GM10248 (cell line): ENCODE measurements around the gene ZNF273.

Experiments used
- CTCF ChIA-PET: fragments of 300-600 bp; sonication (Branson Sonifier 250); formaldehyde crosslinking; extraction: SDS; loops from one replicate; lab custom pipeline; 2021; ENCODE audit warnings: antibody characterized with exemption; lab: Yijun Ruan, JAX
- POLR2A ChIA-PET: fragments of 350-650 bp; sonication (Branson Sonifier 250); formaldehyde crosslinking; extraction: SDS; loops from one replicate; lab custom pipeline; 2020; ENCODE audit warnings: antibody characterized with exemption; lab: Yijun Ruan, JAX
- DNase-seq: peaks from one replicate; pipeline ENCODE4 v3.0.0; 2012; ENCODE audit errors: extremely low spot score
- TF ChIP-seq, protein P1 (sequence below): IDR thresholded peaks from 2 replicates; pipeline ENCODE4 v1.5.1; 2012; ENCODE audit warnings: mild to moderate bottlenecking, low read depth; ENCODE audit errors: extremely low read depth, missing control alignments, control extremely low read depth

Gene ZNF273

DNA sequence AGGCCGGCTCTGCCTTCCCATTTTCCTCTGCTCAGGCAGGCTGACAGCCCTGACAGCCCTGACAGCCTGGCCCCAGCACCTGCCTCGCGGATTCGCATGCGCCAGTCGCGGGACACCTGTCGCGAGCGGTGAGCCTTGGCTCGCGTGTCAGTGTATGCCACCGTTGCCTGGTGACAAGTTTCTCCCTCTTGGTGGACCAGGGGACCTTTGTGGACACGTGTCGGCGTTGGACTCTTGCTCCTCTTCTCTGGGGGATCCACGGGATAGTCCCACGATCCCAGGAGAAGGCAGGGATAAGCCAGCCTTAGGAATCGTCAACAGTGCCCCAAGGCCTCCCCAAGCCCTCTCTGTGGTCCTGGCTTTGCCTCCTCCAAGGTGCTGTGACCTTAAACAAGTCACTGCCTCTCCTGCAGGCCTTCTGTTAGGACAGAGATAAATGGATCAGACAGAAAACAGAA, 18.1 kb upstream of the ZNF273 start:
- ChIA-PET POLR2A (no interaction called here), CTCF (no interaction called here)
- no peak for DNase-seq
- TF ChIP-seq, protein P1, sequence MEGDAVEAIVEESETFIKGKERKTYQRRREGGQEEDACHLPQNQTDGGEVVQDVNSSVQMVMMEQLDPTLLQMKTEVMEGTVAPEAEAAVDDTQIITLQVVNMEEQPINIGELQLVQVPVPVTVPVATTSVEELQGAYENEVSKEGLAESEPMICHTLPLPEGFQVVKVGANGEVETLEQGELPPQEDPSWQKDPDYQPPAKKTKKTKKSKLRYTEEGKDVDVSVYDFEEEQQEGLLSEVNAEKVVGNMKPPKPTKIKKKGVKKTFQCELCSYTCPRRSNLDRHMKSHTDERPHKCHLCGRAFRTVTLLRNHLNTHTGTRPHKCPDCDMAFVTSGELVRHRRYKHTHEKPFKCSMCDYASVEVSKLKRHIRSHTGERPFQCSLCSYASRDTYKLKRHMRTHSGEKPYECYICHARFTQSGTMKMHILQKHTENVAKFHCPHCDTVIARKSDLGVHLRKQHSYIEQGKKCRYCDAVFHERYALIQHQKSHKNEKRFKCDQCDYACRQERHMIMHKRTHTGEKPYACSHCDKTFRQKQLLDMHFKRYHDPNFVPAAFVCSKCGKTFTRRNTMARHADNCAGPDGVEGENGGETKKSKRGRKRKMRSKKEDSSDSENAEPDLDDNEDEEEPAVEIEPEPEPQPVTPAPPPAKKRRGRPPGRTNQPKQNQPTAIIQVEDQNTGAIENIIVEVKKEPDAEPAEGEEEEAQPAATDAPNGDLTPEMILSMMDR, result no peak

DNA sequence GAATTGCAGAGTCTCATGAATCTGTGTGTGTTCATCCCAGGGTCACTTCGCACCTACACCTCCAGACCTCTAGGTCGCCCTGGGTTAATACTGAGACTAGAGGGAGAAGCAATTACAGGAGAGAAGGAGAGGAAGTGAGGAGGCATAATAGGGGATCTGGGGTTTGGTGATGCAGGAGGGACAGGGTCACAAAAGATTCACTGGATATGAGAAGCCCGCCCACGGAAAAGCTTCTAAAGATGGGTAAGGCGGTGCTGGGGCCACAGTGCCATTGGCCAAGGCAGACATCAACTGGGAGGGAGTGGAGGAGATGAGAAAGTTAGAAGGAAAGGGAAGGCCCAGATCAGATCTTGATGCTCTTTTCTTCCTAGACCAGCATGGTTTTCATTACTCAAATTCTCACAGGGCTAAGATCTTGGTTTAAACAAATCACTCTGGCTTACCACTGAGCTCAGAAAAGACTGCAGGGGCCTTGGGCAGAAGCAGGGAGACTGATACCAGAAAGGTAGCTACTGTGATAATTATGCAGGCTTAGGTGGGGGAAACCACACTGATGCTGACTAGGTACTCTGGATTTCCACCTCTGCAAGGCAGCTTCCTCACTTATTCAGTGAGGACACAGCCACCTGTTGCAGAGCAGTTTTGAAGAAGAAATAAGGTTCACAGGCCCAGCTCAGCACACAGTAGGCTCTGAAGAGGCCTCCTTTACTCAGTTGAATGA, 17.4 kb upstream of the ZNF273 start:
- POLR2A ChIA-PET, result no interaction called here
- CTCF ChIA-PET, result interaction anchor here (1.2 kb wide), 1 partner anchor 49 kb away, joined by 3 read pairs; no protein-coding TSS in a partner anchor
- TF ChIP-seq, protein P1, result no peak
- no peak for DNase-seq

GRCh38 chr7:64886956-64887545, 16.0 kb upstream of the ZNF273 start:
- TF ChIP-seq, protein P1, result no peak
- POLR2A ChIA-PET, result no interaction called here
- CTCF ChIA-PET, result interaction anchor here (1.6 kb wide), 1 partner anchor 20 kb away, joined by 5 read pairs; no protein-coding TSS in a partner anchor
- DNase-seq, result no peak

- ChIA-PET POLR2A (no interaction called here), CTCF (interaction anchor here (0.8 to 1.6 kb wide), 3 partner anchors 9 to 19 kb away, joined by 3 to 5 read pairs (median 3); partner anchors contain the start of gene ZNF273)
- TF ChIP-seq, protein P1, result peak; percentile 56
- no peak for DNase-seq
These were observed 15.1 kb upstream of the ZNF273 start for GRCh38 chr7:64887756-64888508.

- ChIA-PET CTCF (interaction anchor here (0.8 to 1.6 kb wide), 3 partner anchors 9 to 18 kb away, joined by 3 to 5 read pairs (median 3); partner anchors contain the start of gene ZNF273), POLR2A (no interaction called here)
- TF ChIP-seq, protein P1, result no peak
- no peak for DNase-seq
These were observed 14.5 kb upstream of the ZNF273 start for GRCh38 chr7:64888561-64888900.

DNA sequence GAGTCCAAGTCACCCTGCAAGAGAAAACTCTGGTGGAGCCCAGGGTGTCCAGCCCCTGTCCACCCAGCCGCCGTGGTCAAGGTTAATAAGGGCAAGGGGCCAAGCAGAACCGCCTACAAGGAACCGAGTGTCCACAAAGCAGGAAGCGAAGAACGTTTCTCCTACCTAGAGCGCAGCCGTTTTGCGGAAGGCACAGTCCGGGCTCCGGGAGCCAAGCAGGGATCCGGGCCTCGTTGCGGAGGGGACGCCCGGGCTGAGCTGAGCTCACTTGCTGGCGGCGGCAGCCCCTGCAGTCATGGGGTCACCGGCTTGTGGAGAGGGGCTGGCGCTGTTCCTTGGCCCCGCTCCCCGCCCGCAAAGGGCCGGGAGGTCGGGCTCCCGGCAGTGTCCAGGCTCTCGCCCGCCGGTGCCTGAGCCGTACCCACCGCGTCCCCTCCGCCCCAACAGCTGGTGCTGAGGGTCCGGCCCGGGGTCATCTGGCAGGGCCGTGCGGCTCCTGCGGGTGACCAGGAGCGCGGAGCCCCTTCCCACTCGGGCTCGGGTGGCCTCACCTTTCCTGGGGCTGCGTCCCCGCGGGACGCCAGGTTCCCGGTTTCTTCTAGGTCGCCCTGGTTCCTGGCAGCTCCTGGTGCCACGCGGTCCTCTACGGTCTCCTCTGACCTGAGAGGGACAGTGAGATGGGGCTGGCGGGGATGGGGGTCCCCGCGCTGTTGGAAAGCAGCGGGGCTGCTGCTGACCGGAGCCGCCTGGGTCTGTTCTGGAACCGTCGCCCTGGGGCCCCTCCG, 14.0 kb upstream of the ZNF273 start:
- POLR2A ChIA-PET, result no interaction called here
- DNase-seq, result no peak
- TF ChIP-seq, protein P1, result no peak
- CTCF ChIA-PET, result no interaction called here
